Measurements from ENCODE around the gene PLEKHF1. TPM values are rescaled to one million over a fixed set of nuclear protein-coding genes. Genes with fewer than 3 reads are reported as not detected.

Gene PLEKHF1
- total RNA-seq, 1 donor from 2014 or later = 9.6 TPM

- no peak overlapping the region for H3K27ac Mint-ChIP-seq
- no peaks in the 10 kb centered on the region for H3K36me3 Mint-ChIP-seq (ENCODE audit: insufficient read depth)
- TF ChIP-seq, protein P1, sequence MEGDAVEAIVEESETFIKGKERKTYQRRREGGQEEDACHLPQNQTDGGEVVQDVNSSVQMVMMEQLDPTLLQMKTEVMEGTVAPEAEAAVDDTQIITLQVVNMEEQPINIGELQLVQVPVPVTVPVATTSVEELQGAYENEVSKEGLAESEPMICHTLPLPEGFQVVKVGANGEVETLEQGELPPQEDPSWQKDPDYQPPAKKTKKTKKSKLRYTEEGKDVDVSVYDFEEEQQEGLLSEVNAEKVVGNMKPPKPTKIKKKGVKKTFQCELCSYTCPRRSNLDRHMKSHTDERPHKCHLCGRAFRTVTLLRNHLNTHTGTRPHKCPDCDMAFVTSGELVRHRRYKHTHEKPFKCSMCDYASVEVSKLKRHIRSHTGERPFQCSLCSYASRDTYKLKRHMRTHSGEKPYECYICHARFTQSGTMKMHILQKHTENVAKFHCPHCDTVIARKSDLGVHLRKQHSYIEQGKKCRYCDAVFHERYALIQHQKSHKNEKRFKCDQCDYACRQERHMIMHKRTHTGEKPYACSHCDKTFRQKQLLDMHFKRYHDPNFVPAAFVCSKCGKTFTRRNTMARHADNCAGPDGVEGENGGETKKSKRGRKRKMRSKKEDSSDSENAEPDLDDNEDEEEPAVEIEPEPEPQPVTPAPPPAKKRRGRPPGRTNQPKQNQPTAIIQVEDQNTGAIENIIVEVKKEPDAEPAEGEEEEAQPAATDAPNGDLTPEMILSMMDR (IDR thresholded peaks at IDR 0.05; ENCODE audit: unreplicated experiment) = no peak
- H3K27me3 Mint-ChIP-seq = peaks cover 17% of the 10 kb centered on the region
- no peak for DNase-seq (ENCODE audit: low spot score, unreplicated experiment)
- H3K4me1 Mint-ChIP-seq (ENCODE audit: low read depth) = peaks cover 2% of the 10 kb centered on the region
- H3K4me3 Mint-ChIP-seq (ENCODE audit: low read depth) = no peak overlapping the region
- no peaks in the 10 kb centered on the region for H3K9me3 Mint-ChIP-seq (ENCODE audit: low read depth)
These were observed 21.1 kb upstream of the PLEKHF1 start for GRCh38 chr19:29644210-29644609.

DNA sequence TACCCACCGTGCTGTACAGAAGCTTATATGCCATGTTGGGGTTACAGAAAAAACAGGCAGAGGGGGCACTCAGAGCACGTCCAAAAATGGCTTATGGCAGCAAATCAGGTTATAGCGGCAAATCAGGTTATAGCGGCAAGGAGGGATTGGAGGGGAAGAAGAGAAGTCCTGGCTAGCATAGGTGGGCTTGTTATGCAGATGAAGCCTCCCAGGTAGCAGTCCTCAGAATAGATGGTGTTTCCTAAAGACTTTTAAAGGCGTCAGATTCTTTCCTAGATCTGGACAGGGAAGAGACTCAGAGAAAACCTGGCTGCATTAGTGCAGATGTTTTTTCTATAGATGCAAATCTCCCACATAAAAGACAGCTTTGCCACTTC is 19.8 kb upstream of the PLEKHF1 start:
- no peak for DNase-seq (ENCODE audit: low spot score, unreplicated experiment)

GRCh38 chr19:29645911-29646310 is 19.4 kb upstream of the PLEKHF1 start:
- peaks cover 4% of the 10 kb centered on the region for H3K4me1 Mint-ChIP-seq (ENCODE audit: low read depth)
- DNase-seq (ENCODE audit: low spot score, unreplicated experiment) = no peak
- TF ChIP-seq, protein P1 (IDR thresholded peaks at IDR 0.05; ENCODE audit: unreplicated experiment) = no peak
- no peak overlapping the region for H3K4me3 Mint-ChIP-seq (ENCODE audit: low read depth)
- no peaks in the 10 kb centered on the region for H3K36me3 Mint-ChIP-seq (ENCODE audit: insufficient read depth)
- no peak overlapping the region for H3K27ac Mint-ChIP-seq
- no peaks in the 10 kb centered on the region for H3K9me3 Mint-ChIP-seq (ENCODE audit: low read depth)
- H3K27me3 Mint-ChIP-seq = peaks cover 17% of the 10 kb centered on the region

More for the DNA sequence above, 19.8 kb upstream of the PLEKHF1 start:
- H3K27me3 Mint-ChIP-seq = peaks cover 17% of the 10 kb centered on the region
- H3K27ac Mint-ChIP-seq = no peak overlapping the region
- no peaks in the 10 kb centered on the region for H3K36me3 Mint-ChIP-seq (ENCODE audit: insufficient read depth)
- TF ChIP-seq, protein P1 (IDR thresholded peaks at IDR 0.05; ENCODE audit: unreplicated experiment) = no peak
- H3K4me3 Mint-ChIP-seq (ENCODE audit: low read depth) = no peak overlapping the region
- peaks cover 4% of the 10 kb centered on the region for H3K4me1 Mint-ChIP-seq (ENCODE audit: low read depth)
- H3K9me3 Mint-ChIP-seq (ENCODE audit: low read depth) = no peaks in the 10 kb centered on the region

GRCh38 chr19:29650772-29651387 is 14.4 kb upstream of the PLEKHF1 start:
- peaks cover 9% of the 10 kb centered on the region for H3K9me3 Mint-ChIP-seq (ENCODE audit: low read depth)
- peaks cover 5% of the 10 kb centered on the region for H3K27me3 Mint-ChIP-seq
- peaks cover 2% of the 10 kb centered on the region for H3K4me1 Mint-ChIP-seq (ENCODE audit: low read depth)
- no peak overlapping the region for H3K27ac Mint-ChIP-seq
- H3K36me3 Mint-ChIP-seq (ENCODE audit: insufficient read depth) = no peaks in the 10 kb centered on the region
- no peak overlapping the region for H3K4me3 Mint-ChIP-seq (ENCODE audit: low read depth)
- TF ChIP-seq, protein P1 (IDR thresholded peaks at IDR 0.05; ENCODE audit: unreplicated experiment) = no peak
- no peak for DNase-seq (ENCODE audit: low spot score, unreplicated experiment)

DNA sequence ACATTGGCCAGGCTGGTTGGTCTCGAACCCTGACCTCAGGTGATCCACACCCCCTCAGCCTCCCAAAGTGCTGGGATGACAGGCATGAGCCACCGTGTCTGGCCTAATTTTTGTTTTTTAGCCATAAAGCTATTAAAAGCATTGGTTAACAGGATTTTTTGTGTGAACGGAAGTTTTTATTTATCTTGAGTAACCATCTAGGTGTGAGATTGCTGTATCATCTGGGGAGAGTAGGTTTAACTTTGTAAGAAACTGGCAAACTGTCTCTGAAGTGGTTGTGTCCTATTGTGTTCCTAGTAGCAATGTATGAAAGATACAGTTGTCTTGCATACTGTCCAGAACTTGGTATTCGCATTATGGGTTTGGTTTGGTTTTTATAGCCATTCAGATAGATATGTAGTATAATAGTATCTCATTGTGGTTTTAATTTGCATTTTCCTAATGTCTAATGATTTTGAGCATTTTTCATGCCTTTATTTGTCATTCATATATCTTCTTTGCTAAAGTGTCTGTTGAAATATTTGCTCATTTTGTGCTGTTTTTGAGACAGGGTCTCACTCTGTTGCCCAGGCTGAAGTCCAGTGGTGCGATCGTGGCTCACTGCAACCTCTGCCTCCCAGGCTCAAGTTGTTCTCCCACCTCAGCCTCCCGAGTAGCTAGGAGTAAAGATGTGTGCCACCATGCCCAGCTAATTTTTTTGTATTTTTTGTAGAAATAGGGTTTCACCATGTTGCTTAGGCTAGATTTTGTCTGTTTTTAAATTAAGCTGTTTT is 13.5 kb upstream of the PLEKHF1 start:
- no peak for DNase-seq (ENCODE audit: low spot score, unreplicated experiment)
- no peaks in the 10 kb centered on the region for H3K27me3 Mint-ChIP-seq
- H3K27ac Mint-ChIP-seq = no peak overlapping the region
- peaks cover 2% of the 10 kb centered on the region for H3K4me1 Mint-ChIP-seq (ENCODE audit: low read depth)
- no peak overlapping the region for H3K4me3 Mint-ChIP-seq (ENCODE audit: low read depth)
- TF ChIP-seq, protein P1 (IDR thresholded peaks at IDR 0.05; ENCODE audit: unreplicated experiment) = no peak
- peaks cover 9% of the 10 kb centered on the region for H3K9me3 Mint-ChIP-seq (ENCODE audit: low read depth)
- H3K36me3 Mint-ChIP-seq (ENCODE audit: insufficient read depth) = no peaks in the 10 kb centered on the region

All from progenitor cell of endocrine pancreas (in vitro differentiated cells).